ENCODE data around the gene F12. TPM values are rescaled to one million over a fixed set of nuclear protein-coding genes. Genes with fewer than 3 reads are reported as not detected.

F12 gene
- total RNA-seq, 1 donor from 2014 or later, result not detected

DNA sequence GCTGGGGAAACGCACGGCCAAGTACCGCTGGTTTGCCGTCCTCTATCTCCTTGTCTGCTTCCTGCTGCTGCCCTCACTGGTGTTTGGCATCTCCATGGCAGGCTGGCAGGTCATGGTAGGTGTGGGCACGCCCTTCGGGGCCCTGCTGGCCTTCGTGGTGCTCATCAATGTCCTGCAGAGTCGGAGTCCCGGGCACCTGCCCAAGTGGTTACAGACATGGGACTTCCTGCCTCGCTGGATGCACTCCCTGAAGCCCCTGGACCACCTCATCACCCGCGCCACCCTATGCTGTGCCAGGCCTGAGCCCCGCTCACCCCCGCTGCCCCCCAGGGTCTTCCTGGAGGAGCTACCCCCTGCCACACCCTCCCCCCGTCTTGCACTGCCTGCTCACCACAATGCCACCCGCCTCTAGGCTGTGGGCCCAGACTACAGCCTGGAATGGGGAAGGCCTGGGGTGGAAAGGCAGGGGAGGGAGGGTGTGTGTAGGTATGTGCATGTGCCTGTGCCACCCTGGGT is 11.4 kb downstream of the F12 start:
- peaks cover 95% of the 10 kb centered on the region for H3K27me3 ChIP-seq (ENCODE audit: low read depth)
- no peak for DNase-seq
- intact Hi-C loops (cut with micrococcal nuclease), result no loop called here
- H3K27ac ChIP-seq (replicated peaks), result no peak overlapping the region
- H3K36me3 ChIP-seq, result no peaks in the 10 kb centered on the region
- no peaks in the 10 kb centered on the region for H3K9me3 ChIP-seq (replicated peaks)
- no peak overlapping the region for H3K4me3 ChIP-seq
- TF ChIP-seq, protein P1, sequence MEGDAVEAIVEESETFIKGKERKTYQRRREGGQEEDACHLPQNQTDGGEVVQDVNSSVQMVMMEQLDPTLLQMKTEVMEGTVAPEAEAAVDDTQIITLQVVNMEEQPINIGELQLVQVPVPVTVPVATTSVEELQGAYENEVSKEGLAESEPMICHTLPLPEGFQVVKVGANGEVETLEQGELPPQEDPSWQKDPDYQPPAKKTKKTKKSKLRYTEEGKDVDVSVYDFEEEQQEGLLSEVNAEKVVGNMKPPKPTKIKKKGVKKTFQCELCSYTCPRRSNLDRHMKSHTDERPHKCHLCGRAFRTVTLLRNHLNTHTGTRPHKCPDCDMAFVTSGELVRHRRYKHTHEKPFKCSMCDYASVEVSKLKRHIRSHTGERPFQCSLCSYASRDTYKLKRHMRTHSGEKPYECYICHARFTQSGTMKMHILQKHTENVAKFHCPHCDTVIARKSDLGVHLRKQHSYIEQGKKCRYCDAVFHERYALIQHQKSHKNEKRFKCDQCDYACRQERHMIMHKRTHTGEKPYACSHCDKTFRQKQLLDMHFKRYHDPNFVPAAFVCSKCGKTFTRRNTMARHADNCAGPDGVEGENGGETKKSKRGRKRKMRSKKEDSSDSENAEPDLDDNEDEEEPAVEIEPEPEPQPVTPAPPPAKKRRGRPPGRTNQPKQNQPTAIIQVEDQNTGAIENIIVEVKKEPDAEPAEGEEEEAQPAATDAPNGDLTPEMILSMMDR (IDR thresholded peaks at IDR 0.05; ENCODE audit: borderline replicate concordance), result no peak
- peaks cover 18% of the 10 kb centered on the region for H3K4me1 ChIP-seq

DNA sequence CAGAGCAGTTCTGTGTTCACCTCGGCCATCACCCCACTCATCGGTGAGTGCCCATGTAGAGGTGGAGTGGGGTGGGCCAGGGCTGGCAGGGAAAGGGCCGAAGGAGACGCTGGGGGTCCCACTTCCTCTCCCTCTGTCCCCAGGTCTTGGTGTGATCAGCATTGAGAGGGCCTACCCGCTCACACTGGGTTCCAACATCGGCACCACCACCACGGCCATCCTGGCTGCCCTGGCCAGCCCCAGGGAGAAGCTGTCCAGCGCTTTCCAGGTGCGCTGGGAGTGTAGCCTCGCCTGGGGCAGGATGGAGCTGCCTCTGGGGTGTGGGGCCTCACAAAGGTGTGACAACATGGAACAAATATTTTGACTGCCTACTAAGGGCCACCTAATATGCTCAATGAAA is 12.6 kb downstream of the F12 start:
- intact Hi-C loops (cut with micrococcal nuclease), result no loop called here

DNA sequence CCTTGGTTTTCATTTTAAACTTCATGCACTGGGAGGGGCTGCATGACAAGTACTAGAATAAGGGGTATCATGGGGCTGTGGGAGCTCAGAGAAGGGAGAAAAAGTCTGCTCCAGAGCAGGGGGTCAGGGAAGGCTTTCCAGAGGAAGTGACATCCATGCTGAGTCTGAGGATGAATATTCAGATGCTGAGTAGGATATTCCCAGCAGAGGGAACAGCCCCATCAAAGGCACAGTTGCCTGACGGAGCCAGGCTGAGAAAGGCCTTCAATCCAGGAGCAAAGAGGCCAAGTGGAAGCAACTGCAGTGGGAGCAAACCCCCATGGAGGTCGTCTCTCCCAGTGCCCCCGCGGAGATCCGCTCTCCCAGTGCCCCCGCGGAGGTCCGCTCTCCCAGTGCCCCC is 13.3 kb downstream of the F12 start:
- Histone ChIP-seq H3K4me3 (no peak overlapping the region), H3K4me1 (peaks cover 10% of the 10 kb centered on the region), H3K9me3 (replicated peaks) (no peaks in the 10 kb centered on the region), H3K27me3 (ENCODE audit: low read depth) (peaks cover 76% of the 10 kb centered on the region), H3K27ac (replicated peaks) (no peak overlapping the region), H3K36me3 (no peaks in the 10 kb centered on the region)
- intact Hi-C loops (cut with micrococcal nuclease), result no loop called here
- no peak for DNase-seq
- TF ChIP-seq, protein P1 (IDR thresholded peaks at IDR 0.05; ENCODE audit: borderline replicate concordance), result no peak

More for the DNA sequence above, 12.6 kb downstream of the F12 start:
- Histone ChIP-seq H3K27me3 (ENCODE audit: low read depth) (peaks cover 83% of the 10 kb centered on the region), H3K36me3 (no peaks in the 10 kb centered on the region), H3K9me3 (replicated peaks) (no peaks in the 10 kb centered on the region), H3K27ac (replicated peaks) (no peak overlapping the region), H3K4me3 (no peak overlapping the region), H3K4me1 (peaks cover 10% of the 10 kb centered on the region)
- DNase-seq, result no peak
- TF ChIP-seq, protein P1 (IDR thresholded peaks at IDR 0.05; ENCODE audit: borderline replicate concordance), result no peak

DNA sequence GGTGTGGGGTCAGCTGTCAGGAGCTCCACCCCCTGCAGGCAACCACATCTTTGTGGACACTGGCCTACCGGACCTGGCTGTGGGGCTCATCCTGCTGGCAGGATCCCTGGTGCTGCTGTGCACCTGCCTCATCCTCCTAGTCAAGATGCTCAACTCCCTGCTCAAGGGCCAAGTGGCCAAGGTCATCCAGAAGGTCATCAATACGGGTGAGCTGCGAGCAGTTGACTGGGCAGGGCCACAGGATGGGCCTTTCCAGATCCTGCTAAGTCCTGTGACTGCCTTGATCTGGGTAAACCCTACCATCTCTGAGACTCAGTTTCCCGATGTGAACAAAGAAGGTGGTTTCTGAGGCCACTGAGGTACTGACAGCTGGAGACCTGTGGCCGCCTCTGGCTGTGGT is 15.4 kb downstream of the F12 start:
- no peak overlapping the region for H3K27ac ChIP-seq (replicated peaks)
- peaks cover 69% of the 10 kb centered on the region for H3K27me3 ChIP-seq (ENCODE audit: low read depth)
- TF ChIP-seq, protein P1 (IDR thresholded peaks at IDR 0.05; ENCODE audit: borderline replicate concordance), result no peak
- DNase-seq, result no peak
- no peaks in the 10 kb centered on the region for H3K36me3 ChIP-seq
- H3K4me1 ChIP-seq, result peaks cover 7% of the 10 kb centered on the region
- intact Hi-C loops (cut with micrococcal nuclease), result loop anchor here (5.0 kb wide), 1 partner anchor 108 kb away; no protein-coding TSS in a partner anchor
- H3K9me3 ChIP-seq (replicated peaks), result no peaks in the 10 kb centered on the region
- no peak overlapping the region for H3K4me3 ChIP-seq

DNA sequence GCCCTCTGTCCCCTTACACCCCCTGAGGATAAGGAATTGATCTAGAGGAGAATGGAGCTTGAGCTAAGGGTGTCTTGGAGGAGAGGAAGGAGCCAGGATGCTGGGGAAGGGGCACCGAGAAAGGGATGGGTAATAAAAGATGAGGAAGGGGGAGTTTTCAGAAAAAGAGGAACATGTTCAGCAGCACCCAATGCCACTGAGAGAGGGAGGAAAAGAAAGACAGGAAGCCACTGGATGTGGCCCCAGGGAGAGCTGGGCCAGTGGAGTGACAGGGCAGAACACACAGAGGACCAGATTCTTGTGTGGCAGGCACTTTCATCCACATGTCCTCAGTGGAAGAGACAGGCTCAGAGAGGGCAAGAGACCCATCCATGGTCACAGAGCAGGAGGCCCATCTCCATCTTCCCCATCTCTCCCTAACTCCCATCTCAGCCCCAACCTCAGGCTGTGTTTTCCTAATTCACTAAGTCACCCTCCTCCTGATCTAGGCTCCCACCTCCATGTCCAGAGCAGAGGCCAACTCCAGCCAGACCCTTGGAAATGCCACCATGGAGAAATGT is 16.1 kb downstream of the F12 start:
- Histone ChIP-seq H3K27ac (replicated peaks) (no peak overlapping the region), H3K4me3 (no peak overlapping the region), H3K36me3 (no peaks in the 10 kb centered on the region), H3K4me1 (peaks cover 7% of the 10 kb centered on the region), H3K27me3 (ENCODE audit: low read depth) (peaks cover 69% of the 10 kb centered on the region), H3K9me3 (replicated peaks) (no peaks in the 10 kb centered on the region)
- no peak for DNase-seq
- intact Hi-C loops (cut with micrococcal nuclease), result loop anchor here (5.0 kb wide), 1 partner anchor 109 kb away; no protein-coding TSS in a partner anchor
- TF ChIP-seq, protein P1 (IDR thresholded peaks at IDR 0.05; ENCODE audit: borderline replicate concordance), result no peak

Data from left ventricle myocardium inferior (tissue), 1 donor.